Effector memory CD8-positive, alpha-beta T cell (primary cell): ENCODE data around the gene ZGPAT.
A peak's percentile ranks its signal among the peaks of the same experiment; 100 is the strongest.

Source experiments
- ATAC-seq: fragments of 150-1000 bp; cut with Tn5 transposase; replicated peaks from 2 replicates; pipeline ENCODE4 v1.10.0; 2021; ENCODE audit warnings: mild to moderate bottlenecking, moderate library complexity
- DNase-seq, 3 experiments: peaks; one replicate each; pipeline ENCODE4 v3.0.0; 2021
- H3K27ac Mint-ChIP-seq, 2 donors: one replicate each; pipeline ENCODE4 v1.8.0; 2022; ENCODE audit warnings: mild to moderate bottlenecking in 2 of 2, mixed read lengths in 2 of 2, moderate library complexity in 2 of 2
- H3K27me3 Mint-ChIP-seq, 2 donors: one replicate each; pipeline ENCODE4 v1.8.0; 2022; ENCODE audit warnings: mixed read lengths in 2 of 2
- H3K36me3 Mint-ChIP-seq: one replicate; pipeline ENCODE4 v1.8.0; 2022; ENCODE audit warnings: mild to moderate bottlenecking, moderate library complexity, mixed read lengths; ENCODE audit not compliant: insufficient read depth
- H3K4me1 Mint-ChIP-seq, 2 donors: one replicate each; pipeline ENCODE4 v1.8.0; 2022; ENCODE audit warnings: low read depth in 2 of 2, mixed read lengths in 2 of 2
- H3K4me3 Mint-ChIP-seq, 2 donors: one replicate each; pipeline ENCODE4 v1.8.0; 2022; ENCODE audit warnings: mild to moderate bottlenecking in 2 of 2, mixed read lengths in 2 of 2, moderate library complexity in 2 of 2
- H3K9me3 Mint-ChIP-seq, 2 donors: one replicate each; pipeline ENCODE4 v1.8.0; 2022; ENCODE audit warnings: mixed read lengths in 2 of 2

ZGPAT gene

DNA sequence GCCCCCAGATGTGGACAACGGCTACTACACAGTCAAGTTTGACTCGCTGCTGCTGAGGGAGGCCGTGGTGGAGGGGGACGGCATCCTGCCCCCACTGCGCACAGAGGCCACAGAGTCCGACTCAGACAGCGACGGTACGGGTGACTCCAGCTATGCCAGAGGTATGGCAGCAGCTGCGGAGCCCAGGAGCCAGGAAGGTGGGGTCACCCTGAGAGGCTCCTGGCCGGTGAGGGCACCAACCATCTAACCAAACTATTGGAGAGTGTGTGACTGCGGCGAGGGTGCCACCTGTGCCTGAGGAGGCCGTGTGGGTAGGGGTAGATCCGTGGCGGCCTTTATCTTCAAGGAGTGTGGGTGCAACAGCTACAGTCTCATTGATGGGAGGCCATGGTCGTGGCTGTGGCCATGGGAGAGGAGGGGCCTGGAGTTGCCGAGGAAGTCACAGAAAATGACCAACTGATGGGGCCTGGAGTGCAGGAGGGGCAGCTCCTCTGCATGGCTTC, 25.8 kb downstream of the ZGPAT start:
- no peaks in the 10 kb centered on the region for H3K27me3 Mint-ChIP-seq

DNA sequence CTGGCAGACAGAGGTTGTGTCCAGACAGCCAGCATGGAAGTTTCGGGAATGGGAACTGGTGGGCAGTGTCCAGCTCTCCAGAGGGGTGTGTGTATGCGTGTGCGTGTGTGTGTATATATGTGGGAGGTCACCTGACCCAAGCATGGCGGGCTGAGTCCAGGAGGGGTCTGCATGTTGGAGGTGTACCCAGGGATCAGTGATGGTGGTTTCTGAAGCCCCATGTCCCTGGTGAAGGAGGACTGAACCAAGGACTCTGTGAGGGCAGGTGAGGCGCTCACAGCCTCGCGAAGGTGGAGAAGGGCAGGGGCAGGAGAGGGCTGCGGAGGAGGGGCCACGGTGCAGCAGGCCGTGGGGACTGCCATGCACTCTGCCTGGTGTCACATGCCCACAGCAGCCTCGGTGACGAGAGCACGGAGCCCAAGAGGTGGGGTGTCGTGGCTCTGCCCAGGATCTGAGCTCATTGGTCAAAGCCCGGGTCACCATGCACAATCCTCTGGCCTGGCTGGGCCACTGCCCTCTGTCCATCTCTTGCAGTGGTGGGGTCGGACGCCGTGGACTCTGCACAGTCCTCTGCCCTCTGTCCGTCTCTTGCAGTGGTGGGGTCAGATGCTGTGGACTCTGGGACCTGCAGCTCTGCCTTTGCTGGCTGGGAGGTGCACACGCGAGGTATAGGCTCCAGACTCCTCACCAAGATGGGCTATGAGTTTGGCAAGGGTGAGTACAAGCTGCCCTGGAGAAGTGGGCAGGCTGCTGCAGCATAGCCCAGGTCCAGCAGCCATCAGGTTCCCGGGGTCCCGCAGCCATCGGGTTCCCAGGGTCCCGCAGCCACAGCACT, 26.5 kb downstream of the ZGPAT start:
- H3K27ac Mint-ChIP-seq, result peak overlapping the region in 1 of 2 donors; percentile 42
- DNase-seq (no peak), ATAC-seq (no peak)
- no peaks in the 10 kb centered on the region for H3K9me3 Mint-ChIP-seq
- H3K4me3 Mint-ChIP-seq, result no peak overlapping the region
- H3K36me3 Mint-ChIP-seq, result peaks cover 44% of the 10 kb centered on the region
- no peaks in the 10 kb centered on the region for H3K27me3 Mint-ChIP-seq
- peaks cover 26 to 27% of the 10 kb centered on the region in 2 donors for H3K4me1 Mint-ChIP-seq

More for the DNA sequence above, 25.8 kb downstream of the ZGPAT start:
- Mint-ChIP-seq H3K27ac (peak overlapping the region in 1 of 2 donors; percentile 42), H3K36me3 (peaks cover 41% of the 10 kb centered on the region), H3K9me3 (no peaks in the 10 kb centered on the region), H3K4me3 (no peak overlapping the region), H3K4me1 (peaks cover 30% of the 10 kb centered on the region in 2 donors)
- no peak for ATAC-seq
- no peak for DNase-seq

DNA sequence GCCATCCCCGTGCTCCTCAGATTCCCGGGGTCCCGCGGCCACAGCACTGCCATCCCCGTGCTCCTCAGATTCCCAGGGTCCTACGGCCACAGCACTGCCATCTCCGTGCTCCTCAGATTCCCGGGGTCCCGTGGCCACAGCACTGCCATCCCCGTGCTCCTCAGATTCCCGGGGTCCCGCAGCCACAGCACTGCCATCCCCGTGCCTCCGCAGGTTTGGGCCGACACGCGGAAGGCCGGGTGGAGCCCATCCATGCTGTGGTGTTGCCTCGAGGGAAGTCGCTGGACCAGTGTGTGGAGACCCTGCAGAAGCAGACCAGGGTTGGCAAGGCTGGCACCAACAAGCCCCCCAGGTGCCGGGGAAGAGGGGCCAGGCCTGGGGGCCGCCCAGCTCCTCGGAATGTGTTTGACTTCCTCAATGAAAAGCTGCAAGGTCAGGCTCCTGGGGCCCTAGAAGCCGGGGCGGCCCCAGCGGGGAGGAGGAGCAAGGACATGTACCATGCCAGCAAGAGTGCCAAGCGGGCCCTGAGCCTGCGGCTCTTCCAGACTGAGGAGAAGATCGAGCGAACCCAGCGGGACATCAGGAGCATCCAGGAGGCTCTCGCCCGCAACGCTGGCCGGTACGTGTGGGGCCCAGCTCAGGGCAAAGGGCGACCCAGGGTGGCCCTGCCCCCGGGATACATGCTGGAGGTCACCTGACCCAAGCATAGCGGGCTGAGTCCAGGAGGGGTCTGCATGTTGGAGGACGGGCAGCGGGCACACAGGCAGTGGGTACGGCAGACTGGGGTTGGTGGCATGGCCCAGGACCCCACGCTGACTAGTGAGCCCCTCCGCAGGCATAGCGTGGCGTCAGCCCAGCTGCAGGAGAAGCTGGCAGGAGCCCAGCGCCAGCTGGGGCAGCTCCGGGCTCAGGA, 27.4 kb downstream of the ZGPAT start:
- Mint-ChIP-seq H3K4me3 (peak overlapping the region; percentile 81 to 86), H3K9me3 (no peaks in the 10 kb centered on the region), H3K4me1 (peaks cover 22 to 23% of the 10 kb centered on the region in 2 donors), H3K27me3 (no peaks in the 10 kb centered on the region), H3K27ac (peak overlapping the region; percentile 41 to 83), H3K36me3 (peaks cover 36% of the 10 kb centered on the region)
- DNase-seq, result no peak
- ATAC-seq, result no peak

DNA sequence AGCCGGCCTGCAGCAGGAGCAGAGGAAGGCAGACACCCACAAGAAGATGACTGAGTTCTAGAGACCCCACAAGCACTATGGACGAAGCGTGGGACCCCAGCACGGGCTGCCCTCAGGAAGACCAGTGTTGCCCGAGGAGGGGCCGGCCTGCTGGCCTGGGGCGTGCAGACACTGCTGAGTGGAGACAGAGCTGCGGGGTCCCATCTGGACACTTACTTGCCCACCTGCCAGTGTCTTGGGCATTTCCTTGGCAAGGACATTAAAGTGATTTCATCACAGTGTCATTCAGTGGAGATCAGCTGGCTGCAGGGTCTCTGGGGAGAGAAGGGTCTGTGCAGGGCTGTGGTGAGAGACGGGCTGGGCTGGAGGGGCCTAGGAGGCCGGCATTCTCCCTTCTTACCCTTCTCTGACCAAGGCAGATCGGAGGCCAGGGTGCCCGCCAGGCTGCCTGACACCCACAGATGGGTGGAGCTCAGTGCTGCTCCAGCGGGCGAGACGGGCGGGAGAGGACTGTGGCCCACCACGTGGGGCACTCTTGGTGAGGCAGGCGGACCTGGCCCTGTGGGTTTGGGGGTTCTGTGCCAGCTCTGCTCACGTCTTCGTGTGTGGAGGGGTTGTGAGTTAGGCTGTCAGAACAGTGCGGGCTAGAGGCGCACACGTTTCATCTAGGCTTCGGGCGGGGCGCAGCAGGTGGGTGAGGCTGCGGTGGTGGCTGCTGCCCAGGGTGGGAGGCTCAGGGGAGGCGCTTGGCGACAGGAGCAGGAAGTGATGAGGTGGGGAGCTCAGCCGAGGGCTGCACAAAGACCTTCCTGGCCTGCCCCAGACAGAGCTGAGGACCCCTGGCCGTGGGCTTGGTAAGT, 28.2 kb downstream of the ZGPAT start, which contains the start of gene LIME1:
TSS of gene LIME1 (plus strand) at position 806 of the 860 bp plus-strand sequence. CDS start 886 bp downstream, outside the sequence.
- no peaks in the 10 kb centered on the region for H3K27me3 Mint-ChIP-seq
- ATAC-seq (peak; percentile 72), DNase-seq (peak; percentile 79 to 82 (median 79))
- peaks cover 39% of the 10 kb centered on the region for H3K36me3 Mint-ChIP-seq
- H3K27ac Mint-ChIP-seq, result peak within 1 kb of the TSS; percentile 41 to 83
- peak within 1 kb of the TSS; percentile 81 to 86 for H3K4me3 Mint-ChIP-seq
- H3K9me3 Mint-ChIP-seq, result no peaks in the 10 kb centered on the region
- peaks cover 22 to 23% of the 10 kb centered on the region in 2 donors for H3K4me1 Mint-ChIP-seq

DNA sequence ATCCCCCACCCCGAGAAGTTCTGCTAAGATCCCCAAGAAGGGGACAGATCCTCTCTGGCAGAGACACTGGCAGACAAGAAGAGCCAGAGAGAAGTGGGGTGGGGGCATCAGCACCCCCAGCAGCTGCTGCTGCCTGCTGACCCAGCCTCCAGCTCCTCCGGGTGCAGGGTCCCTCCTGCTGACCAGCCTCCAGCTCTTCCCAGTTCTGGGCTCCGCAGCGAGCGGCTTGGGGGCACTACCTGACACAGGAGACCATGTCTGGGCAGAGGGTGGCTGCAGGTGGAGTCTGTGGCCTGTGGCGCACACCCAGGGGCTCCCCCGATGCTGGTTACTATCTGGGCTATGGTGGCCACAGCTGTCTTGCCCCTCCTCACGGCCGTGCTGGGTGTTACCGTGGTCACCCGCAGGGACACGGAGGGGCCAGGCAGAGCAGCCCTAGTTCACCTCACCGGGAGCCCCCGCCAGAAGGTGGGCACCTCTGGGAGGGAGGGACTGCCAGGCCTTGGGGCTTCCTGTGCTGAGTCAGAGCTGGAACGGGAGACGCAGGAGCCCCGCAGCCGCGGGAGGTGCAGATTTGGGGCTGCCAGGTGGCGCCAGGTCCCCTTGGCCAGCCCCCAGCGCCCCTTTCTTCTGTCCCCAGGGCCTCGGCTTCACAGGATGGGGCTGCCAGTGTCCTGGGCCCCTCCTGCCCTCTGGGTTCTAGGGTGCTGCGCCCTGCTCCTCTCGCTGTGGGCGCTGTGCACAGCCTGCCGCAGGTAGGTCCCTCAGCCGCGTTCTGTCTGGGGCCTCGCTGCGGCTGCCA, 29.3 kb downstream of the ZGPAT start:
- DNase-seq (peak; percentile 50 to 59 (median 53)), ATAC-seq (peak; percentile 38)
- H3K4me3 Mint-ChIP-seq, result peak overlapping the region; percentile 81 to 86
- H3K9me3 Mint-ChIP-seq, result no peaks in the 10 kb centered on the region
- peaks cover 22 to 24% of the 10 kb centered on the region in 2 donors for H3K4me1 Mint-ChIP-seq
- peak overlapping the region; percentile 41 to 83 for H3K27ac Mint-ChIP-seq
- peaks cover 43% of the 10 kb centered on the region for H3K36me3 Mint-ChIP-seq
- H3K27me3 Mint-ChIP-seq, result no peaks in the 10 kb centered on the region

DNA sequence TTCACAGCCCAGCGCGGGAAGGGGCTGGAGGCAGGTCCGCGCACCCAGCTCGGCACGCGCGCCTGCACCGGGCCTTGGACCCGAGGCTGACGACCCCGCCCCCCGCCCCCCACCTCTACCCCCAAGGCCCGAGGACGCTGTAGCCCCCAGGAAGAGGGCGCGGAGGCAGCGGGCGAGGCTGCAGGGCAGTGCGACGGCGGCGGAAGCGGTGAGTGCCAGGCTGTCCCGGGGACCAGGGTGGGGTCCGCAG, 29.8 kb downstream of the ZGPAT start:
- Mint-ChIP-seq H3K27me3 (no peaks in the 10 kb centered on the region), H3K36me3 (peaks cover 43% of the 10 kb centered on the region), H3K9me3 (no peaks in the 10 kb centered on the region), H3K27ac (no peak overlapping the region), H3K4me1 (peaks cover 22 to 24% of the 10 kb centered on the region in 2 donors), H3K4me3 (peak overlapping the region; percentile 81 to 86)
- DNase-seq (no peak), ATAC-seq (no peak)

DNA sequence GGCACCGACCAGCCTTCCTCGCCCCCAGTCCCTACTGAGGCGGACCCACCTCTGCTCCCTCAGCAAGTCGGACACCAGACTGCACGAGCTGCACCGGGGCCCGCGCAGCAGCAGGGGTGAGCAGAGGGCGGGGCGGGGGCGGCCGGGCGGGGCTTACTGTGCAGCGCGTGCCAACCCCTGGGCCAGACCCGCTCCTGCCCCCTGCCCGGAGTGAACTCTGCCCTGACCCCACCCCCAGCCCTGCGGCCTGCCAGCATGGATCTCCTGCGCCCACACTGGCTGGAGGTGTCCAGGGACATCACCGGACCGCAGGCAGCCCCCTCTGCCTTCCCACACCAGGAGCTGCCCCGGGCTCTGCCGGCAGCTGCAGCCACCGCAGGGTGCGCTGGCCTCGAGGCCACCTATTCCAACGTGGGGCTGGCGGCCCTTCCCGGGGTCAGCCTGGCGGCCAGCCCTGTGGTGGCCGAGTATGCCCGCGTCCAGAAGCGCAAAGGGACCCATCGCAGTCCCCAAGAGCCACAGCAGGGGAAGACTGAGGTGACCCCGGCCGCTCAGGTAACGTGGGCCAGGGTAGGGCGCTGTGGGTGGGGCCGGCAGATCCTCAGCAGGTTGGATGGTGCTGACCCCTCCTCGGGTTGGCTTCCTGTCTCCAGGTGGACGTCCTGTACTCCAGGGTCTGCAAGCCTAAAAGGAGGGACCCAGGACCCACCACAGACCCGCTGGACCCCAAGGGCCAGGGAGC, 30.3 kb downstream of the ZGPAT start:
- H3K27ac Mint-ChIP-seq, result peak overlapping the region in 1 of 2 donors; percentile 20
- H3K9me3 Mint-ChIP-seq, result no peaks in the 10 kb centered on the region
- DNase-seq (peak in 1 of 3 experiments; percentile 35), ATAC-seq (no peak)
- H3K27me3 Mint-ChIP-seq, result no peaks in the 10 kb centered on the region
- peaks cover 45% of the 10 kb centered on the region for H3K36me3 Mint-ChIP-seq
- H3K4me1 Mint-ChIP-seq, result peaks cover 22 to 24% of the 10 kb centered on the region in 2 donors
- peak overlapping the region; percentile 81 to 86 for H3K4me3 Mint-ChIP-seq

DNA sequence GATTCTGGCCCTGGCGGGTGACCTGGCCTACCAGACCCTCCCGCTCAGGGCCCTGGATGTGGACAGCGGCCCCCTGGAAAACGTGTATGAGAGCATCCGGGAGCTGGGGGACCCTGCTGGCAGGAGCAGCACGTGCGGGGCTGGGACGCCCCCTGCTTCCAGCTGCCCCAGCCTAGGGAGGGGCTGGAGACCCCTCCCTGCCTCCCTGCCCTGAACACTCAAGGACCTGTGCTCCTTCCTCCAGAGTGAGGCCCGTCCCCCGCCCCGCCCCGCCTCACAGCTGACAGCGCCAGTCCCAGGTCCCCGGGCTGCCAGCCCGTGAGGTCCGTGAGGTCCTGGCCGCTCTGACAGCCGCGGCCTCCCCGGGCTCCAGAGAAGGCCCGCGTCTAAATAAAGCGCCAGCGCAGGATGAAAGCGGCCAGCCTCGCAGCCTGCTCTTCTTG, 30.9 kb downstream of the ZGPAT start:
- DNase-seq (peak; percentile 33 to 40 (median 35)), ATAC-seq (no peak)
- H3K4me1 Mint-ChIP-seq, result peaks cover 19 to 21% of the 10 kb centered on the region in 2 donors
- H3K4me3 Mint-ChIP-seq, result peak overlapping the region; percentile 81 to 86
- no peaks in the 10 kb centered on the region for H3K27me3 Mint-ChIP-seq
- peak overlapping the region in 1 of 2 donors; percentile 20 for H3K27ac Mint-ChIP-seq
- peaks cover 47% of the 10 kb centered on the region for H3K36me3 Mint-ChIP-seq
- no peaks in the 10 kb centered on the region for H3K9me3 Mint-ChIP-seq

DNA sequence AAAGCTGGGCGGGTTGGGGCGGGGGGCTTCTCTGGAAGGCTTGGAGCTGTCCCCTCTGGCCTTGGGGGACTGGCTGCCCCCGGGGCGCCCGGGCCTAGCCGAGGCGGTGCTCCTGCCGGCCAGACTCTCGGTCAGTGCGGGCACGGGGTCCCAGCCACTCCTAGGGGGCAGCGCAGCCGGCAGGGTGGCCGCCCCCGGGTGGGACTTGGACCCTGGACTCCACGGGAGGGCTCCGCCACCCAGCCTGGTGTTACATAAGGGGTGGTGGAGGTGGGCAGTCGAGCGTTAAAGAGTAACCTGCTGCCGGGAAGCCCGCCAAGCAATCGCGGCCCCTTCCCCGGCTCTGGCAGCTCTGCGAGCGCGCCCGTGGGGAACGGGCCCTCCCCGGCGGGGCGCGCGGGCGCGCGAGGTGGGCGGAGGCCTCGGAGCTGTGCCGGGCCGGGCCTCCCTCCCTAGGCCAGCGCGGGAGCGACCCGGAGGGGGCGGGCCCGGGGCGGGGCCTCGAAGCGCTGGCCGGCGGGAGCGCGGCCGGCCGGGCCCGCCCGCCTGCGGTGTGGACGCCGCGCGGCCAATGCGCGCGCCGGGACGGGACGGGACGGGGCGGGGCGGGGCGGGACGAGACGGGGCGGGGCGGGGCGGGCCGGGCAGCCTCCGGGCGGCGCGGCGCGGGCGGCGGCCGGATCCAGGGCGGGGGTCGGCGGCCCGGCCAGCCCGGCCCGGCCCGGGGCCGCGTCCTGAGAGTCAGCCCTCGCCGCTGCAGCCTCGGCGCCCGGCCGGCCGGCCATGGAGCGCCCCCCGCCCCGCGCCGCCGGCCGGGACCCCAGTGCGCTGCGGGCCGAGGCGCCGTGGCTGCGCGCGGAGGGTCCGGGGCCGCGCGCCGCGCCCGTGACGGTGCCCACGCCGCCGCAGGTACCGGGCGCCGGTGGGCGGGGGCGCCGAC, 31.6 kb downstream of the ZGPAT start, which contains the start of gene SLC2A4RG:
TSS of gene SLC2A4RG (plus strand) at position 647 of the 940 bp plus-strand sequence. CDS start at position 784, 137 bp downstream.
- Mint-ChIP-seq H3K4me1 (peaks cover 14 to 18% of the 10 kb centered on the region in 2 donors), H3K27ac (peak within 1 kb of the TSS in 1 of 2 donors; percentile 20), H3K9me3 (no peaks in the 10 kb centered on the region), H3K4me3 (peak within 1 kb of the TSS; percentile 81 to 86), H3K36me3 (peaks cover 47% of the 10 kb centered on the region), H3K27me3 (no peaks in the 10 kb centered on the region)
- DNase-seq (peak; percentile 47 to 53 (median 49)), ATAC-seq (peak; percentile 19)

DNA sequence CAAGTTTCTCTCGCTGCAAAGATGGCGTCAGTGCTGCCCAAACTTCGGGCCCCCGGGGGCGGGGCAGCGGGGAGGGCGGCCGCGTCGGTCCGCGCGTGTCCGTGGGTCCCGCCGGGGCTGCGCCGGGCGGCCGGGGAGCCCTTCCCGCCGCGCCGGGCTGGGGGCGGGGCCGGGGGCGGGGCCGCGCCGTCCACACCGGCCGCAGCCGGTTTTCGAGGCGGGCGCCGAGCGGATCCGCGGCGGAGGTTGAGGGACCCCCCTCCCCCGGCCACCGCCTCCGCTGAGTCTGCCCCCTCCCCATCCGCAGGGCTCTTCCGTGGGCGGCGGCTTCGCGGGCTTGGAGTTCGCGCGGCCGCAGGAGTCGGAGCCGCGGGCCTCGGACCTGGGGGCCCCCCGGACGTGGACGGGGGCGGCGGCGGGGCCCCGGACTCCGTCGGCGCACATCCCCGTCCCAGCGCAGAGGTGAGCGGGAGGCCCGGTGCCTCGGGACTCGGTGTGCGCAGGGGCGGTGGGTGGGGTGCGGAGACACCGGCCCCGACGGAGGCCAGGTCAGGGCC, 32.3 kb downstream of the ZGPAT start:
- DNase-seq, result peak; percentile 33 to 46 (median 41)
- no peaks in the 10 kb centered on the region for H3K27me3 Mint-ChIP-seq
- peaks cover 45% of the 10 kb centered on the region for H3K36me3 Mint-ChIP-seq
- H3K9me3 Mint-ChIP-seq, result no peaks in the 10 kb centered on the region
- H3K4me3 Mint-ChIP-seq, result peak overlapping the region; percentile 61 to 67
- peak; percentile 6 for ATAC-seq
- H3K4me1 Mint-ChIP-seq, result peaks cover 13 to 18% of the 10 kb centered on the region in 2 donors
- no peak overlapping the region for H3K27ac Mint-ChIP-seq
